Astrocyte (in vitro differentiated cells and primary cell): ENCODE results near the gene PPP1R16B. TPM values are rescaled to one million over a fixed set of nuclear protein-coding genes. Genes with fewer than 3 reads are reported as not detected.
"Not testable (repeated sequence)": the region's sequence is repeated elsewhere in the genome, so short reads cannot be mapped to it uniquely, and the experiment has no call there.

Experiments
- DNase-seq: peaks from one replicate; pipeline ENCODE4 v3.0.0-alpha.2; 2010; ENCODE audit warnings: low read depth
- FAIRE-seq: peaks from 2 replicates; lab custom pipeline; 2011; peaks lifted over from hg19 to GRCh38; lab: Jason Lieb, UNC
- H2AFZ ChIP-seq: 2 replicates; pipeline ENCODE4 v1.6.0; 2012; ENCODE audit warnings: low read depth, low read length, inconsistent platforms
- H3K27ac ChIP-seq: 2 replicates; pipeline ENCODE4 v1.5.1; 2011; ENCODE audit warnings: low read depth, low read length, inconsistent platforms
- H3K27me3 ChIP-seq: 2 replicates; pipeline ENCODE4 v1.6.0; 2011; ENCODE audit warnings: low read length, inconsistent platforms; ENCODE audit not compliant: insufficient read depth
- H3K36me3 ChIP-seq: 2 replicates; pipeline ENCODE4 v1.5.1; 2011; ENCODE audit warnings: low read length, inconsistent platforms; ENCODE audit not compliant: insufficient read depth
- H3K4me1 ChIP-seq: 2 replicates; pipeline ENCODE4 v1.5.1; 2011; ENCODE audit warnings: low read length, inconsistent platforms; ENCODE audit not compliant: insufficient read depth
- H3K4me2 ChIP-seq: 2 replicates; pipeline ENCODE4 v1.6.0; 2012; ENCODE audit warnings: low read length, inconsistent platforms
- H3K4me3 ChIP-seq: 2 replicates; pipeline ENCODE4 v1.5.1; 2011; ENCODE audit warnings: low read depth, mild to moderate bottlenecking, low read length, inconsistent platforms; ENCODE audit not compliant: insufficient read depth
- H3K79me2 ChIP-seq: 2 replicates; pipeline ENCODE4 v1.6.0; 2012; ENCODE audit warnings: mild to moderate bottlenecking, low read length, inconsistent platforms; ENCODE audit not compliant: insufficient read depth
- H3K9ac ChIP-seq: 2 replicates; pipeline ENCODE4 v1.6.0; 2012; ENCODE audit warnings: mild to moderate bottlenecking, low read length, inconsistent platforms
- H3K9me3 ChIP-seq: 2 replicates; pipeline ENCODE4 v1.5.1; 2012; ENCODE audit warnings: low read depth, mild to moderate bottlenecking, low read length, inconsistent platforms; ENCODE audit not compliant: insufficient read depth
- H4K20me1 ChIP-seq: 2 replicates; pipeline ENCODE4 v1.6.0; 2012; ENCODE audit warnings: low read length, inconsistent platforms; ENCODE audit not compliant: insufficient read depth
- H3K27ac Mint-ChIP-seq: one replicate; pipeline ENCODE4 v1.8.0; 2021; ENCODE audit warnings: mild to moderate bottlenecking, mixed read lengths; ENCODE audit not compliant: unreplicated experiment
- H3K27me3 Mint-ChIP-seq: one replicate; pipeline ENCODE4 v1.8.0; 2021; ENCODE audit warnings: low read depth, mixed read lengths; ENCODE audit not compliant: unreplicated experiment
- H3K36me3 Mint-ChIP-seq: one replicate; pipeline ENCODE4 v1.8.0; 2021; ENCODE audit warnings: low read depth, mixed read lengths; ENCODE audit not compliant: unreplicated experiment
- H3K4me1 Mint-ChIP-seq: one replicate; pipeline ENCODE4 v1.8.0; 2021; ENCODE audit warnings: low read depth, mixed read lengths; ENCODE audit not compliant: unreplicated experiment
- H3K4me3 Mint-ChIP-seq: one replicate; pipeline ENCODE4 v1.8.0; 2021; ENCODE audit warnings: mild to moderate bottlenecking, moderate library complexity, mixed read lengths; ENCODE audit not compliant: unreplicated experiment
- H3K9me3 Mint-ChIP-seq: one replicate; pipeline ENCODE4 v1.8.0; 2021; ENCODE audit warnings: mild to moderate bottlenecking, mixed read lengths; ENCODE audit not compliant: unreplicated experiment
- CTCF ChIP-seq: IDR thresholded peaks from 2 replicates; pipeline ENCODE4 v1.5.1; 2011; ENCODE audit warnings: low read depth, mild to moderate bottlenecking, inconsistent platforms, low read length, moderate library complexity; ENCODE audit not compliant: insufficient read depth
- EZH2 ChIP-seq: IDR thresholded peaks from 2 replicates; pipeline ENCODE4 v1.6.1; 2012; ENCODE audit warnings: mild to moderate bottlenecking, low read length, inconsistent platforms; ENCODE audit not compliant: insufficient read depth
- total RNA-seq: library from RNA; stranded (reverse); gene quantifications from 2 replicates; pipeline ENCODE4 v1.2.1, GENCODE V29; 2021

Gene PPP1R16B
- total RNA-seq, 1 donor from 2014 or later: 0.68 TPM

- H3K27ac ChIP-seq: no peak overlapping the region
Measured at GRCh38 chr20:38856570-38856969, 51.1 kb downstream of the PPP1R16B start.

GRCh38 chr20:38857703-38858102 is 52.2 kb downstream of the PPP1R16B start:
- Histone ChIP-seq H2AFZ (no peak overlapping the region), H3K9ac (no peak overlapping the region), H3K4me1 (peaks cover 4% of the 10 kb centered on the region), H3K27ac (no peak overlapping the region), H3K27me3 (peaks cover 2% of the 10 kb centered on the region), H4K20me1 (no peaks in the 10 kb centered on the region), H3K9me3 (no peaks in the 10 kb centered on the region), H3K79me2 (no peaks in the 10 kb centered on the region), H3K4me2 (no peak overlapping the region), H3K4me3 (no peak overlapping the region), H3K36me3 (no peaks in the 10 kb centered on the region)
- no peak for FAIRE-seq
- TF ChIP-seq EZH2: no peak
- TF ChIP-seq CTCF: no peak
- DNase-seq: no peak
- H3K4me3 Mint-ChIP-seq: no peak overlapping the region
- H3K4me1 Mint-ChIP-seq: no peaks in the 10 kb centered on the region
- peaks cover 2% of the 10 kb centered on the region for H3K9me3 Mint-ChIP-seq
- no peaks in the 10 kb centered on the region for H3K36me3 Mint-ChIP-seq
- peaks cover 6% of the 10 kb centered on the region for H3K27me3 Mint-ChIP-seq
- H3K27ac Mint-ChIP-seq: no peak overlapping the region

More at GRCh38 chr20:38856570-38856969, 51.1 kb downstream of the PPP1R16B start:
- H3K4me3 Mint-ChIP-seq: no peak overlapping the region
- H3K36me3 Mint-ChIP-seq: no peaks in the 10 kb centered on the region
- FAIRE-seq (no peak), DNase-seq (no peak)
- peaks cover 2% of the 10 kb centered on the region for H3K27me3 ChIP-seq
- H3K36me3 ChIP-seq: no peaks in the 10 kb centered on the region
- H3K9me3 Mint-ChIP-seq: peaks cover 2% of the 10 kb centered on the region
- no peaks in the 10 kb centered on the region for H3K79me2 ChIP-seq
- no peak overlapping the region for H2AFZ ChIP-seq
- H3K4me3 ChIP-seq: no peak overlapping the region
- H3K9me3 ChIP-seq: no peaks in the 10 kb centered on the region
- H4K20me1 ChIP-seq: no peaks in the 10 kb centered on the region
- no peak overlapping the region for H3K9ac ChIP-seq
- no peak overlapping the region for H3K4me2 ChIP-seq
- peaks cover 4% of the 10 kb centered on the region for H3K27me3 Mint-ChIP-seq
- no peak overlapping the region for H3K27ac Mint-ChIP-seq
- peaks cover 4% of the 10 kb centered on the region for H3K4me1 ChIP-seq
- TF ChIP-seq CTCF (no peak), EZH2 (no peak)
- no peaks in the 10 kb centered on the region for H3K4me1 Mint-ChIP-seq

DNA sequence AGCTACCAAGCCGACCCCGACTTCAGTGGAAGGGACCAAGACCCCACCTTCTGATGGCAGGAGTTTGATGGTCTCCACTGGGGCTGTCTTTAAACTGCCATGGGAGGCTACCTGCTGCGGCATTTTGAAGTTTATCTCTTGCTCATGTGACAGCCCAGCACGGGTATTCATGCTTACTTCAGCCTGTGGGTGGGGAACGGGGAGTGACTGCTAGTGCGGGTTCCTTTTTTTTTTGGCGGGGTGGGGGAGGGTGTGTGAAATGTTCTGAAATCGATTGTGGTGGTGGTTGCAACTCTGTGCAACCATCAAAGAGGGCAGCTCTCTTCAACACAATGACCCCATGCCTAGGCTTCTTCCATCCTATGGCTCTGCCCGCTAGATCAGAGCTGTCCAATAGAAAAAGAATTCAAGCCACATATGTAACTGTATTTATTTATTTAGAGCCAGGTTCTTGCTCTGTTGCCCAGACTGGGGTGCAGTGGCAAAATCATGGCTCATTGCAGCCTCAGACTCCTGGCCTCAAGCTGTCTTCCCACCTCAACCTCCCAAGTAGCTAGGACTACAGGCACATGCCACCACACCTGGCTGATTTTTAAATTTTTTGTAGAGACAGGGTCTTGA is 53.7 kb downstream of the PPP1R16B start:
- H2AFZ ChIP-seq: no peak overlapping the region
- H3K36me3 ChIP-seq: no peaks in the 10 kb centered on the region
- H3K36me3 Mint-ChIP-seq: no peaks in the 10 kb centered on the region
- H4K20me1 ChIP-seq: no peaks in the 10 kb centered on the region
- H3K9me3 Mint-ChIP-seq: no peaks in the 10 kb centered on the region
- H3K27me3 Mint-ChIP-seq: peaks cover 7% of the 10 kb centered on the region
- H3K9ac ChIP-seq: no peak overlapping the region
- no peak overlapping the region for H3K27ac Mint-ChIP-seq
- no peaks in the 10 kb centered on the region for H3K4me1 Mint-ChIP-seq
- H3K27me3 ChIP-seq: peaks cover 2% of the 10 kb centered on the region
- H3K79me2 ChIP-seq: no peaks in the 10 kb centered on the region
- peaks cover 4% of the 10 kb centered on the region for H3K4me1 ChIP-seq
- H3K4me2 ChIP-seq: no peak overlapping the region
- H3K4me3 Mint-ChIP-seq: no peak overlapping the region
- FAIRE-seq (no peak), DNase-seq (no peak)
- H3K9me3 ChIP-seq: no peaks in the 10 kb centered on the region
- no peak for TF ChIP-seq CTCF
- TF ChIP-seq EZH2: no peak
- H3K27ac ChIP-seq: no peak overlapping the region
- H3K4me3 ChIP-seq: no peak overlapping the region

- not testable (repeated sequence) for H3K9me3 ChIP-seq, H3K36me3 ChIP-seq, FAIRE-seq, H4K20me1 ChIP-seq, DNase-seq, H2AFZ ChIP-seq, H3K4me2 ChIP-seq, H3K4me3 ChIP-seq, H3K27me3 Mint-ChIP-seq, H3K4me1 Mint-ChIP-seq, H3K4me1 ChIP-seq, H3K27ac Mint-ChIP-seq, H3K79me2 ChIP-seq, H3K4me3 Mint-ChIP-seq, H3K27ac ChIP-seq, H3K9me3 Mint-ChIP-seq, H3K27me3 ChIP-seq, H3K9ac ChIP-seq, H3K36me3 Mint-ChIP-seq
Measured at GRCh38 chr20:38859857-38860256, 54.4 kb downstream of the PPP1R16B start.
